GM19025 (cell line): ENCODE results near the gene ADRA2A.

Experiments used
- ATAC-seq: cut with Tn5 transposase; IDR thresholded peaks from one replicate; pipeline ENCODE4 v1.9.1; 2021; ENCODE audit warnings: mild to moderate bottlenecking, low read depth, moderate library complexity; ENCODE audit not compliant: unreplicated experiment

ADRA2A gene

DNA sequence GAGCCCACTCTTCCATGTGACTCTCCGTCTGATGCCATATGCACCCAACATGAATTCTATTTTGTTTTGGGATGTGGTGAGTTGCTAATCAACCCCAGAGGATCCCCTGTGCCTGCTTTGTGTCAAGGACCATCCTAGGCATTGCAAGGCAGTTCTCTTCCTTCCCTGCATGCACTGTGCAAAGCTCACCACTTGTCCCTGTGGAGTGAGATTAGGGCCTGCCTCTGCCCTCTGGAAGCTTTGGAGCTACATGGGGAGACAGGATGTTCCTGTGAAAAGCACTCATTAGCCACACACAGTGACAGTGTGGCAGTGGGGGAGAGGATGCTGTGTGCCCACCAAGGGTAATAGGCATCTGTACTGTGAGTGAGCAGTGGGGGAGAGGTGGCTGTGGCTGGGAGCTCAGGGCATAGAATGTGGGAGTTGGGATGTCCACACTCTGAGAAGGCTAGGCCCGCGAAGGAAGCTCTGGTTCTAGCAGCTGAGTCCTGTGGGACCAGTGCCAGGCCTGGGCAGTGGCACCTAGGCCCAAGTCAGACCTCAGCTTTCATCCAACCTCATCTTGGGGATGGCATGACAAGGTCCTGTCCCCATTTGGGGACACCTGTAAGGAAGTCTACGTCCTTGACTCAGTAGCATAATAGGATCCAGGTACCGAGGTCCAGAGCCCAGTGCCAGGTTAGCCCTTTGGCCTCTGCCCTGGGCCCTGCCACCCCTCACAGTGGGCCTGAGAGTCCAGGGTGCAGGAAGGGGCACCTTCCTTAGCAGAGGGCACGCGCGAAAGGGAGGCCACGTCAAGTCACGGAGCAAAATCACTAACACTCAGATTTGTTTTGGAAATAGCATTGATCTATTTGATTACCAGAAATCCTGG lies 6.6 kb downstream of the ADRA2A start:
- no peak for ATAC-seq

DNA sequence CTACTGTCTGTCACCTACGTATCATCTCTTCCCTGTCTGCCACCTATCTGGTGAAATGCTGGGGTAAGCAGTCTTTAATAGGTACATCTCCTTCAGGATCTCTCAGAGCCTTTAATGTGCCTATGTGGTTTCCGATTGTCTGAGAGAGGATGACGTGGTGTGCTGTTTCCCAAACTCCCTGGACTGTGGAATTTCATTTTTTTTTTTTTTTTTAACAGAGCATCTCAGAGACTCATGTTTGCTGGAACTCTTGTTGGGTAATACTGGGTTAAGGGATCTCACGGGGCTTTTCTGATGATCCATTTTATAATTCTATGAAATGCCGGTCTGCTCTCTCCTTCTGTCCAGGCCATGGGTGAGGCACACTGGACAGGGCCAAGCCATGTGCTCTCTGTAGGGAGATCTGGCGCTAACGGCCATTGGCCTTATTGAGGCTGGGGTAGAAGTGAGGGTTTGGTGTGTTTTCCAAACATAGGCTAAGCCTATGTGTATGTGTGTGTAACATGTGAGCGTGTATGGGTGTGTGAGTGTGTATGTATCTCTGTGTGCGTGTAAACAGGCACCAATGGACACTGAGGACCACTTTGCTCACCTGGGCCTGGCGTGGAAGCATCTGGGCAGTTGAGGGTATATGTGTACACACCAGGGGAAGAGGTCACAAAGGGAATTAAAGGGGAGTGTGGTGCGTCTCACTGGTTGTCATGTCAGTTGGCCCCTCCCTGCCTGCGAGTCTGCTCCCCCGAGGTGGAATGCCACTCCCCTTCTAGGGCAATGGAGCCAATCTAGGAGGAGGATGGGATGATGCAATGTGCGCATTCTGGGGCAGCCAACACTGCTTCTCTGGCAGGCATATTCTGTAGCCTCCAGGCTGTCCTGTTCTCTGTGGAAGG lies 7.8 kb downstream of the ADRA2A start:
- ATAC-seq = no peak

DNA sequence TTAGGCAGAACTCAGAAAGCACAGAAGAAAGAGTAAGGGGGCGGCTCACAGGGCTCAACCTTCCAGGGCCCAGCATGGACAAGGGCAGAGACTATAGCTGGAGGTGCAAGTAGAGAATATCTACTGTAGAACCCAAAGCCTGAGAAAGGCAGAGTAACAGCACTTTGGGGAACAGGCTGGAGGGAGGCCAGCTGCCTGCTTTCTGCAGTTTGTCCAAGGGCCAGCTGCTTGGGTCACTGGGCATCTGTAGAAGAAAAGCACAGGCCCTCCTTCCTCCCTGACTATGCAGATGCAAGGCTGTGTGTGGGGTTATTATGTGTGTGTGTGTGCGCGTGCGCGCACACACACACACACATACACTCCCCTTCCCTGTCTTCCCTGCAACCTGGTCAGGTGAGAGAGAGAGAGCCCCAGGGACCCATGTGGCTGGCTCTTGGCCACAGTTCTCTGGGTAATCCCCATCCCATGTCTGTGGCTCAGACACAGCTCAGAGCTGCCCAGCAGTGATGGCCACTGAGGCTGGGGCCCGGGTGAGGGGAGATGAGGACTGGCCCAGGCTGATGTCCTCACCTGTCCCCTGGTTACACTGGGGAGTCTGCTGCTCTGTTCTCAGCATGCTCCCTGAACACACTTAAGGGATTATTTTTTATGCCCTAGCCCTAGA lies 9.0 kb downstream of the ADRA2A start:
- ATAC-seq = no peak

GRCh38 chr10:111086574-111086973 lies 9.7 kb downstream of the ADRA2A start:
- no peak for ATAC-seq

GRCh38 chr10:111087331-111087756 lies 10.5 kb downstream of the ADRA2A start:
- no peak for ATAC-seq

DNA sequence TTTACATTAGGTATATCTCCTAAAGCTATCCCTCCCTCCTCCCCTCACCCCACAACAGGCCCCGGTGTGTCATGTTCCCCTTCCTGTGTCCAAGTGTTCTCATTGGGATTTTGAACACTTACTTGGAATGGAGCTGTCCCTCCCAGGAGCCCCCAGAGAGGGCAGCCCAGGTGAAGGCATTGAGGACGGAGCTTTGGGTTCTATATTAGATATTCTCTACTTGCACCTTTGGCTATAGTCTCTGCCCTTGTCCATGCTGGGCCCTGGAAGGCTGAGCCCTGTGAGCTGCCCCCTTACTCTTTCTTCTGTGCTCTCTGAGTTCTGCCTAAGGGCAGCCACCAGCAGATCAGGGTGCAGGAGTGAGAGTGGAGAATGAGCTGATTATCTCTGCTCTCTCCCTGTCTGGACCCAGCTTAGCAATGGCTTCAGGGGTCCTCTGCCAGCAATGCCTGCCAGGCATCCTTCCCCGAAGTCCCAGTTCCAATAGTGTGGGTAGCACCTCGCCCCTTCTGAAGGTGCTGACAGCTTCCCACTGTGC lies 11.2 kb downstream of the ADRA2A start:
- no peak for ATAC-seq

GRCh38 chr10:111089293-111089692 lies 12.5 kb downstream of the ADRA2A start:
- ATAC-seq = no peak

GRCh38 chr10:111091833-111092232 lies 15.0 kb downstream of the ADRA2A start:
- no peak for ATAC-seq

DNA sequence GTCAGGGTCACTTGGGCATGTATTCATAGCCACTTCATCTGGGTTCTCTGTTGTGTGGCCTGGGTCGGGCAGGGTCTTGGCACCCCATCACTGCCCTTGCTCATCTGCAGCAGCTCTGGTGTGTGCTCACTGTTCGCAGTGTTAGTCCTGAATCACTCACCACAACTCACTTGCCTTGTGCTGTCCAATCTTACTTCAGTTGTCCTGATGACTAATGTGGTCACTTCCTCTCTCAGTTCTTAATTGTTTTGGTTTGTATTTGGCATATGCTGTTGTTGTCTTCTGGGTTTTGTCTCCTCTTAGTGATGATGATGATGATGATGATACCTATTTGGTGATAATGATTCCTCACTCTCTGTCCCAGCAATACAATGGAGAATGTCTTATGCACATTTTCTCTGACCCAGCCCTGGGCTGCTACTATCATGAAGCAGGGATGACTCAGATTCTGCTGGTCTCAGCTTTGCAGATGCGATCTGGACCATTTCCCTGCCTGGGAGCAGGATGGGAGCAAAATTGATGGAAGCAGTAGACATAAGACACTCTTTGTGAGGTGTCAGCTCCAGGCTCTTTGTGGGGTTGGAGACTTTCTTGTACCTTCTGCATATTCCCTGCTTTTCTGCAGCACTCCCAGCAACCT lies 17.0 kb downstream of the ADRA2A start:
- no peak for ATAC-seq

DNA sequence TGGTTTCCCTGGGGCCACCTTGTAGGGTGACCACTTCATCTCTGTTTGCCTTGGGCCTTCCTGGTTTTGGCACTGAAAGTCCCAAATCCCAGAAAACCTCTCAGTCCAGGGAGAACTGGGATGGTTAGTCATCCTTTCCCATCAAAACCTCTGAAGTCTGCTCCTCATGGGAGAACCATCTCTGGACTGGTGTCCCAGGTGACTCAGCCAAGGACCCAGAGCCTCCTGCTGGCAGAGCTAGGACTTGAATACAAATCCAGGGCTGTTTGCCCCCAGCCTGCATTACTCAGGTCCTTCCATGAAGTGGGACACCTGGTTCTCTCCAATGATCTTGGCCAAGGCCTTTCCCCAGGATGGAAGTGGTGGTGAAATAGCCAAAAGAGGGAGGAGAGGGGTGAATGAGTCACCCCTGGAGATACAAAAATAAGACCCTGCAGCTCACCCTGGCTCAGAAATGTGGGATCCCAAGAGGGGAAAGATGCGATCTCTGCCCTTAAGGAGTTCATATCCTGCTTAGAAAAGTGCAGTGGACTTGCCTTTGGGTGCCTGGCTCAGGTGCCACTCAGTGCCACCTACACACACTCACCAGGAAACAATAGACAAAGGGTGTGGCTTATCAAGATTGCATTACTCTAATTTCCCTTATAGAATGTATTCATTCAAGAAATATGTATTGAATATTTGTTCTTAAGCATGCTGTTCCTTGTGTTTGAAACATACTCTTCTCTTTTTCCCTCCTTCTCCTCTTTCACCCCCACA lies 22.0 kb downstream of the ADRA2A start:
- no peak for ATAC-seq

DNA sequence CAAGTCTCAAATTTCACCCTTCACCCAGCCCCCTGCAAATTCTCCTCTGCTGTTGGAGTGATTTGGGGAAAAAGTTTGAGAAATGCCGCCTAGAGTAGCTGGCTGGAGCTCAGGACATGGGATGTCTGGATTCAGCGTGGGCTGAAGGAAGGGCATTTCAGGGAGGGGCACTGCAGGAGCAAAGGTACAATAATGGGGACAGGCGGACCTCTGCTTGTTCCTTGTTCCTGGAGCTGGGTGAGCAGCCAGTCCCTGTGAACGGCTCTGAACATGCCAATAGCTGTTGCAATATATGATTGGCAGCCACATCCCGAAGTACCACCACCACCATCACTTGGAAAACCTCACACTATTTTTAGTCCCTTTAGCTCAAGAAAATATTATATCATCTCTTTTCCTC lies 23.4 kb downstream of the ADRA2A start:
- ATAC-seq = no peak

- ATAC-seq = no peak
Measured at GRCh38 chr10:111101796-111102195, 25.0 kb downstream of the ADRA2A start.

GRCh38 chr10:111102359-111102837 lies 25.6 kb downstream of the ADRA2A start:
- no peak for ATAC-seq

DNA sequence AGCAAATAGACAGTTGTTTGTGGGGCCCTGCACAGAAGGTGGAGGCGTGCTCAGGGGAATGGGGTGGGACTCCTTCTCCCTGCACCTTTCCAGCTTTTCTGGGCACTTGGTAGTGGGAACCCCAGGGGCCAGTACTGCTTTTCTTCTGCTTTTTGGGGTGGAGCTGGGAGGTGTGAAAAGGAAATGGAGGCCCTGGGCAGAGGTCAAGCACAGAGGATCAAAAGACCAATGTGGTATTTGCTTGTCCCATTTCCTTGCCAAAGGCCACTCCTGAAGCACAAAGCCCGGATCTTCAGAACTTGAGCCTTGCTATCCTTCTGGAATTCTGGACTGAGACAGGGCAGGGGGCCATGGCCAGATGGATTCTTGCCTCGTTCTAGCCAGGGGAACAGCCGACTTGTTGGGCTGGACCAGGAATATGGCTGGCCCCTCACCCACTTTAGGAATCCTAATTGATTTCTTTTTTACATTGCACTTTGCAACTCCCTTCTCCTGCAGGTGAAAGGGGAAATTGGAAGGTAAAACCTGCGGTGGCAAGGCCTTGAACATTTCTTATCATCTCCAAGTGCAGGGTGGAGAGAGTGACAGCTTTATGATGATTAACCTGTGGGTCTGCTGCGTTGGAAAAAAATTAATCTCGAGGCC lies 26.5 kb downstream of the ADRA2A start:
- ATAC-seq = no peak

GRCh38 chr10:111104811-111105210 lies 28.0 kb downstream of the ADRA2A start:
- no peak for ATAC-seq

DNA sequence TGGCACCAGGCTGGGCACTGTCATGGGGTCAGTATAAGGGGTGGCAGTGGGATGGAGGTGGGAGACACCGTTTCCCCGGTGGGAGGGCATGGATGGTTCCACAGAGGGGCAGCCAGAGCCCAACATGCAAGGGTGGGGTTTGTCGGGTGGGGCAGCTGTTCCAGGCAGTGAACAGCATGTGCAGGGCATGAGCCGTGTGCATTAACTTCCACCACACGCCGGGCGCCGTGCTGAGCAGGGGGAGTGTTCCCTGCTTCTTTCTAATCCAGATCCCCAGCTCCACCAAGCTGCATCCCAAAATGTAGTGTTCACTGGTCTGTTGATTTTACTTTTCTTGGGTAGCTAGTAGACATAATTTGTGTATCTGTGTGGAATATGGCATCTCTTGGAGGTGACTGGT lies 29.3 kb downstream of the ADRA2A start:
- no peak for ATAC-seq

DNA sequence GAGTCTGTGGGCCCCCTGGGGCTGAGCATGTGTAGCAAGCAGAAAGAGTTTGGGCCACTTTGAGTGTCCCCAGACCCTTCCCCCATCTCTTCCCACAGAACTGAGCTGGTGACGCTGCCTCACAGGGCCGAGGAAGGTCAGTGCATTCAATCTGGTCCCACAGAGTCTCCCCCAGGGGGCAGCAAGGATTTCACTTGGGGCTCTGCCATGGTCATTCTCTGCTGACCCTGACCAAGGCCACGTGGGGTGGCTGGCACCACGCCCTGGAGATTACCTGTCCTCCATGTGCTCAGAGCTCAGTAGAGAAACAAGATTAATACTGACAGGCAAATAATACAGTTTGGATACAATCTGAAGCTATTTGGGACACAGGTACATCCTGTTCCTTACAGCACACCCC lies 30.2 kb downstream of the ADRA2A start:
- no peak for ATAC-seq

GRCh38 chr10:111107846-111108245 lies 31.0 kb downstream of the ADRA2A start:
- no peak for ATAC-seq

- ATAC-seq = no peak
Measured at GRCh38 chr10:111108441-111108840, 31.6 kb downstream of the ADRA2A start.
